Endothelial cell of umbilical vein (primary cell): ENCODE data around the gene MRPS11. TPM values are rescaled to one million over a fixed set of nuclear protein-coding genes. Genes with fewer than 3 reads are reported as not detected.

Experiments used
- BruUV-seq: library from RNA; stranded (reverse); fragments of 400-500 nt; replicated peaks from 2 replicates; lab custom pipeline; 2021; lab: Mats Ljungman, UMichigan
- CTCF ChIA-PET: fragments of 300-600, 350-600 bp; sonication (Branson Sonifier 250); formaldehyde crosslinking; loops from one replicate; lab custom pipeline; 2021; ENCODE audit warnings: antibody characterized with exemption, inconsistent platforms; lab: Charles Lee
- POLR2A ChIA-PET: fragments of 300-600, 350-600 bp; sonication (Branson Sonifier 250); formaldehyde crosslinking; loops from one replicate; lab custom pipeline; 2021; ENCODE audit warnings: antibody characterized with exemption, inconsistent platforms; lab: Charles Lee
- DNase-seq: peaks from one replicate; pipeline ENCODE4 v3.0.0-alpha.2; 2011; ENCODE audit warnings: low read depth, low spot score
- FAIRE-seq: peaks from 2 replicates; lab custom pipeline; 2011; peaks lifted over from hg19 to GRCh38; lab: Jason Lieb, UNC
- H2AFZ ChIP-seq: 2 replicates; pipeline ENCODE4 v1.6.0; 2012; ENCODE audit warnings: low read depth, low read length, control low read depth, inconsistent platforms
- H3K27ac ChIP-seq: 2 replicates; pipeline ENCODE4 v1.5.1; 2011; ENCODE audit warnings: low read depth, mild to moderate bottlenecking, control low read depth, low read length, moderate library complexity; ENCODE audit not compliant: insufficient read depth
- H3K27me3 ChIP-seq, 2 experiments: 2 replicates each; pipeline versions ENCODE4 v1.6.0 to v1.6.1; 2011; ENCODE audit warnings: low read length in 2 of 2, mixed read lengths in 1 of 2; ENCODE audit not compliant: control insufficient read depth in 2 of 2, insufficient read depth in 2 of 2
- H3K36me3 ChIP-seq, 2 experiments: 2 replicates in 1 of 2; 3 replicates in 1 of 2; pipeline ENCODE4 v1.5.1; 2011; ENCODE audit warnings: low read length in 2 of 2, mild to moderate bottlenecking in 1 of 2, moderate library complexity in 1 of 2; ENCODE audit not compliant: control insufficient read depth in 2 of 2, insufficient read depth in 2 of 2; ENCODE audit errors: extremely low read depth in 1 of 2
- H3K4me1 ChIP-seq: 3 replicates; pipeline ENCODE4 v1.5.1; 2011; ENCODE audit warnings: mild to moderate bottlenecking, low read length; ENCODE audit not compliant: control insufficient read depth, insufficient read depth; ENCODE audit errors: extremely low read depth
- H3K4me2 ChIP-seq: 2 replicates; pipeline ENCODE4 v1.6.1; 2011; ENCODE audit warnings: low read length, control low read depth, mixed read lengths; ENCODE audit not compliant: insufficient read depth
- H3K4me3 ChIP-seq, 3 experiments: fragments of 200-600 bp in 1 of 3; sonication (generic), shearing (Covaris generic) in 1 of 3; replicated peaks in 1 of 3; 2 replicates each; pipeline ENCODE4 v1.5.1; 2011 to 2016; ENCODE audit warnings: control low read depth in 3 of 3, low read length in 3 of 3, mild to moderate bottlenecking in 2 of 3, inconsistent platforms in 1 of 3, low read depth in 1 of 3, moderate library complexity in 1 of 3; ENCODE audit not compliant: insufficient read depth in 1 of 3
- H3K79me2 ChIP-seq: 2 replicates; pipeline ENCODE4 v1.6.0; 2012; ENCODE audit warnings: low read length, inconsistent platforms; ENCODE audit not compliant: control insufficient read depth, insufficient read depth
- H3K9ac ChIP-seq: replicated peaks from 2 replicates; pipeline ENCODE3; 2011; ENCODE audit warnings: low read length, control low read depth; ENCODE audit not compliant: insufficient read depth; ENCODE audit errors: extremely low read depth
- H3K9me1 ChIP-seq: replicated peaks from 3 replicates; pipeline ENCODE4 v1.6.0; 2011; ENCODE audit warnings: mild to moderate bottlenecking, low read length; ENCODE audit not compliant: control insufficient read depth, insufficient read depth; ENCODE audit errors: extremely low read depth
- H3K9me3 ChIP-seq: replicated peaks from 2 replicates; pipeline ENCODE4 v1.5.1; 2012; ENCODE audit warnings: low read length, inconsistent platforms; ENCODE audit not compliant: control insufficient read depth, insufficient read depth
- H4K20me1 ChIP-seq: replicated peaks from 2 replicates; pipeline ENCODE3; 2011; ENCODE audit warnings: mild to moderate bottlenecking, low read length; ENCODE audit not compliant: control insufficient read depth, insufficient read depth; ENCODE audit errors: extremely low read depth
- CTCF ChIP-seq, 2 donors: IDR thresholded peaks; 1 replicate in 1 of 2; 2 replicates in 1 of 2; pipeline ENCODE4 v1.5.1; 2011; ENCODE audit warnings: low read length in 2 of 2, mild to moderate bottlenecking in 2 of 2, moderate library complexity in 2 of 2, control low read depth in 1 of 2, inconsistent platforms in 1 of 2, low read depth in 1 of 2; ENCODE audit not compliant: insufficient read depth in 1 of 2; ENCODE audit errors: extremely low read depth in 1 of 2
- EZH2 ChIP-seq: IDR thresholded peaks from 2 replicates; pipeline ENCODE4 v1.6.1; 2012; ENCODE audit warnings: borderline replicate concordance, low read depth, mild to moderate bottlenecking, moderate library complexity, low read length, inconsistent platforms; ENCODE audit not compliant: severe bottlenecking
- FOS ChIP-seq: IDR thresholded peaks from 2 replicates; pipeline ENCODE4 v1.6.1; 2011; ENCODE audit warnings: mild to moderate bottlenecking, low read length, moderate library complexity, borderline replicate concordance; ENCODE audit not compliant: insufficient read depth
- GATA2 ChIP-seq: IDR thresholded peaks from 2 replicates; pipeline ENCODE4 v1.7.0; 2011; ENCODE audit warnings: low read depth, mild to moderate bottlenecking, moderate library complexity, mixed read lengths, low read length; ENCODE audit not compliant: insufficient read length, insufficient read depth
- JUN ChIP-seq: IDR thresholded peaks from 2 replicates; pipeline ENCODE4 v1.6.1; 2011; ENCODE audit warnings: borderline replicate concordance, low read depth; ENCODE audit not compliant: insufficient read length, insufficient read depth
- MAX ChIP-seq: IDR thresholded peaks from 2 replicates; pipeline ENCODE4 v1.6.1; 2011; ENCODE audit not compliant: insufficient read depth, insufficient read length
- MYC ChIP-seq: IDR thresholded peaks from one replicate; pipeline ENCODE4 v1.6.1; 2011; ENCODE audit warnings: mild to moderate bottlenecking, low read depth, low read length
- POLR2A ChIP-seq: IDR thresholded peaks from 2 replicates; pipeline ENCODE4 v1.6.1; 2012; ENCODE audit warnings: low read depth, mild to moderate bottlenecking, control low read depth, low read length
- POLR2AphosphoS5 ChIP-seq: IDR thresholded peaks from 2 replicates; pipeline ENCODE4 v1.6.1; 2012; ENCODE audit warnings: low read depth, mild to moderate bottlenecking, control low read depth, low read length, moderate library complexity; ENCODE audit not compliant: insufficient read depth
- dilution Hi-C: fragments of 300-500 bp; cut with MboI; formaldehyde crosslinking; loops from one replicate; pipeline ENCODE4 v1.15.0; 2019; ENCODE audit warnings: low sequenced_read_pairs; ENCODE audit not compliant: extremely low pct_ligation_motif_present
- intact Hi-C: fragments of 100-400 bp; cut with micrococcal nuclease; formaldehyde crosslinking; loops from one replicate; pipeline ENCODE4 v1.10.0; 2022
- polyA plus RNA-seq, 4 experiments: library from polyadenylated mRNA; depleted of rRNA in 3 of 4; stranded (reverse) in 3 of 4; unstranded in 1 of 4; fragments of >200 nt; gene quantifications; 2 replicates each; pipeline versions ENCODE4 v1.2.1 to v1.2.3, GENCODE V29; 2011 to 2012; ENCODE audit warnings: missing spikeins in 1 of 4
- total RNA-seq: library from RNA; stranded (reverse); gene quantifications from 2 replicates; pipeline ENCODE4 v1.2.3, GENCODE V29; 2021

Gene MRPS11
- total and polyA plus RNA-seq, 2 donors (not counting 3 experiments of a cell fraction or from before 2014, with no cell fraction given) = 66.3 to 97.9 TPM

- dilution Hi-C loops = no loop called here
- H3K79me2 ChIP-seq = no peaks in the 10 kb centered on the region
Measured at GRCh38 chr15:88449581-88449980, 17.9 kb upstream of the MRPS11 start.

More at GRCh38 chr15:88449581-88449980, 17.9 kb upstream of the MRPS11 start:
- intact Hi-C loops = no loop called here
- H3K27me3 ChIP-seq = peaks cover 0 to 1% of the 10 kb centered on the region in 2 experiments
- BruUV-seq = no TSS peak
- FAIRE-seq = no peak
- H3K9ac ChIP-seq = no peak overlapping the region
- H4K20me1 ChIP-seq = no peaks in the 10 kb centered on the region
- H3K9me1 ChIP-seq = no peaks in the 10 kb centered on the region
- no peak overlapping the region for H3K4me3 ChIP-seq
- no peak overlapping the region for H3K4me2 ChIP-seq
- H2AFZ ChIP-seq = no peak overlapping the region
- no peak for TF ChIP-seq EZH2
- TF ChIP-seq GATA2 = no peak
- TF ChIP-seq CTCF (IDR thresholded peaks at IDR 0.05; ENCODE audit: extremely low read depth in 1 of 2, insufficient read depth in 1 of 2, low read depth in 1 of 2, low read length in 2 of 2) = no peak
- no peak for TF ChIP-seq POLR2AphosphoS5
- no peak for TF ChIP-seq MYC
- TF ChIP-seq JUN = no peak
- no peak for TF ChIP-seq POLR2A
- no peak for TF ChIP-seq FOS
- no peak for TF ChIP-seq MAX
- DNase-seq = no peak
- H3K9me3 ChIP-seq = no peaks in the 10 kb centered on the region
- no peaks in the 10 kb centered on the region for H3K36me3 ChIP-seq
- H3K4me1 ChIP-seq = peaks cover 8% of the 10 kb centered on the region
- H3K27ac ChIP-seq = no peak overlapping the region
- POLR2A ChIA-PET = no interaction called here
- CTCF ChIA-PET = interaction anchor here (0.6 to 2.3 kb wide), 12 partner anchors 10 to 207 kb away, joined by 3 to 10 read pairs (median 4); partner anchors contain the start of genes MRPL46 and MRPS11
